AG09309 (cell line): ENCODE measurements around the gene TMCO4.
"Not testable (repeated sequence)": the region's sequence is repeated elsewhere in the genome, so short reads cannot be mapped to it uniquely, and the experiment has no call there.

Experiments used
- DNase-seq: peaks from one replicate; pipeline ENCODE4 v3.0.0-alpha.2; 2010; ENCODE audit warnings: low read depth
- H3K4me3 ChIP-seq: 2 replicates; pipeline ENCODE4 v1.5.1; 2011; ENCODE audit warnings: mild to moderate bottlenecking, low read depth, low read length, moderate library complexity; ENCODE audit not compliant: control insufficient read depth
- TF ChIP-seq, protein P1 (sequence below): IDR thresholded peaks from 2 replicates; pipeline ENCODE4 v1.5.1; 2011; ENCODE audit warnings: mild to moderate bottlenecking, low read depth, low read length, inconsistent platforms; ENCODE audit not compliant: insufficient read depth, control insufficient read depth; ENCODE audit errors: missing control alignments

Gene TMCO4

DNA sequence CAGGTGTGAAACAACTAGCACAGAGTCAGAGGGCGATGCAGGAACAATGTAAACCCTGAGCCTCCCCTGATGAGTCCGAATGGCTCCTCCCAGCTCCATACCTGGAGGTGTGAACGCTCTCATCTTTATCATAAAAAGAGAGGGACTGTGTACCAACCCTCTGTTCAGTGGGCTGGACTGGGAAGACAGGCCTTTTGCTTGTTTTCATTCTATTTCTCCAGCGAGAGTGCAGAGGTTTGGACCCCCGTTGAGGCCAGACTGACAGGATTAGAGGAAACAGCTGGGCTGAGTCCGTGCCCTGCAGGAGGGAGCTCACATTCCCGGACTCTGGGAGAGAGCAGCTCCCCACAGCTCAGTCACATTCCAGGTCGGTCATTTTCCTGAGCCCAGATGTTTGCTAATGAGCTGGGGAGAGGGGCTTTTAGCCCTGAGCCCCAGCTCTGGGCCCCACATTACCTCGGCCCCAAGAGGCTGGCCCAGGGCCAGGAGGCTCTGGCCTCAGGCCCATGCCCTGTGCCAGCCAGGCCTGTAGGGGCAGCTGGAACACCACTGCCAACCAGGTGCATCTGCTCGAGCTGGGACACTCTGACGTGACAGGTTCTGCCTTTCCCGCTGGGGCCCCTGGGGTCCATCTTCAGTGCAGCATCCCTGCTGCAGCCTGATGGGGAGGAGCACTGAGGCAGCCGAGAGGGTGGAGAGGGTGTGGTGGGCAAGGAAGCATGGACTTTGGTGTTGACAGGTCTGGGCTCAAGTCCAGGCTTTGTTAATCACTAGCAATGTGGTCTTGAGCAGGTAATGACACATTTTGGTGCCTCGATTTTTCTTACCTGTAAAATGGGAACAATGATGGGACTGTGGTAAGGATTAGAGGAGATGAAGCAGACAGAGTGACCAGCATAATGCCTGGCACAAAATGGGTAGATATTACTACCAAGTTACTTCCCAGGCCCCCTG, 159.1 kb downstream of the TMCO4 start:
- TF ChIP-seq, protein P1, sequence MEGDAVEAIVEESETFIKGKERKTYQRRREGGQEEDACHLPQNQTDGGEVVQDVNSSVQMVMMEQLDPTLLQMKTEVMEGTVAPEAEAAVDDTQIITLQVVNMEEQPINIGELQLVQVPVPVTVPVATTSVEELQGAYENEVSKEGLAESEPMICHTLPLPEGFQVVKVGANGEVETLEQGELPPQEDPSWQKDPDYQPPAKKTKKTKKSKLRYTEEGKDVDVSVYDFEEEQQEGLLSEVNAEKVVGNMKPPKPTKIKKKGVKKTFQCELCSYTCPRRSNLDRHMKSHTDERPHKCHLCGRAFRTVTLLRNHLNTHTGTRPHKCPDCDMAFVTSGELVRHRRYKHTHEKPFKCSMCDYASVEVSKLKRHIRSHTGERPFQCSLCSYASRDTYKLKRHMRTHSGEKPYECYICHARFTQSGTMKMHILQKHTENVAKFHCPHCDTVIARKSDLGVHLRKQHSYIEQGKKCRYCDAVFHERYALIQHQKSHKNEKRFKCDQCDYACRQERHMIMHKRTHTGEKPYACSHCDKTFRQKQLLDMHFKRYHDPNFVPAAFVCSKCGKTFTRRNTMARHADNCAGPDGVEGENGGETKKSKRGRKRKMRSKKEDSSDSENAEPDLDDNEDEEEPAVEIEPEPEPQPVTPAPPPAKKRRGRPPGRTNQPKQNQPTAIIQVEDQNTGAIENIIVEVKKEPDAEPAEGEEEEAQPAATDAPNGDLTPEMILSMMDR: no peak
- H3K4me3 ChIP-seq: no peak overlapping the region
- DNase-seq: no peak

DNA sequence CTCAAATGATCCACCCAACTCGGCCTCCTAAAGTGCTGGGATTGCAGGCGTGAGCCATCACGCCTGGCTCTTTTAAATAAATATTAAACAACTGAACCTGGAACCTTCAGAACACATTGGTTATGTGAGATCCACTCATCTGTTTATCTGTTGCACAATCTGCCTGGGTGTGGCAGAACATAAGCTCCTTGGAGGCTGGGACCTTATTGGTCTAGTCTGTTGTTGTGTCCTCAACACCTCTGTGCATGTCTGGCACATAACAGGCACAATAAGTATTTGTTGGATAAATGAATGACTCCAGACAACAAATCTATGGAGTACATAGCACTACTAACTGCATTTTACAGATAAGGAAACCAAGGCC, 159.7 kb downstream of the TMCO4 start:
- TF ChIP-seq, protein P1: no peak
- no peak overlapping the region for H3K4me3 ChIP-seq
- no peak for DNase-seq

DNA sequence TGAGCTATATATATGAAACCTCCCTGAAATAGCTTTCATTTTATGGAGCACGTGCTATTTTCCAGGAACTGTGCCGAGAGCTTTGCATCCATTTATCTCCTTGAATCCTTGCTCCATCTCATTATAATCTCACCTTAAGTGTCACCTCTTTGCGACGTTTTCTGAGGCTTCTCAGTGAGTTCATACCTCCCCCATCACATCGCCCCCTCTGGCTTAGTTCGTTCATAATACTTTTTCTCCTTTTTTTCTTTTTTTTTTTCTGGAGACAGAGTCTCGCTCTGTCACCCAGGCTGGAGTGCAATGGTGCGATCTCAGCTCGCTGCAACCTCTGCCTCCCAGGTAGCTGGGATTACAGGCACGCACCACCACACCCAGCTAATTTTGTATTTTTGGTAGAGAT, 160.5 kb downstream of the TMCO4 start:
- DNase-seq, H3K4me3 ChIP-seq: not testable (repeated sequence)

DNA sequence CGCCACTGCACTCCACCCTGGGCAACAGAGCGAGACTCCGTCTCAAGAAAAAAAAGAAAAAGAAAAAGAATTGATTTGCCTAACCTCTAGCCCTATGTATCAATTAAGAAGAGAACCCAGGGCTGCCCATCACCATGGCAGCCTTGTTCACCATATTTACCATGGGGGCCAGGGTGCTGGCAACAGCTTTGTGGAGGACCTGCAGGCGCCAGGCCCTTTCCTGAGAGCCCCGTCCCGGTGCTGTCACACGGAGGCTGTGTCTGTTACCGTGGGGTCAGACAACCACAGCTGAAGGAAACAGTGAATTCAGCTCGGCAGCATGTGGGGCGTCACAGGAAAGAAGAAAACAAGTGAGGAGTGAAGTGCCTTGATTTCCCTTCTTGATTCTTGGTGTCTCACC, 162.1 kb downstream of the TMCO4 start:
- TF ChIP-seq, protein P1: no peak
- no peak for DNase-seq
- H3K4me3 ChIP-seq: no peak overlapping the region

DNA sequence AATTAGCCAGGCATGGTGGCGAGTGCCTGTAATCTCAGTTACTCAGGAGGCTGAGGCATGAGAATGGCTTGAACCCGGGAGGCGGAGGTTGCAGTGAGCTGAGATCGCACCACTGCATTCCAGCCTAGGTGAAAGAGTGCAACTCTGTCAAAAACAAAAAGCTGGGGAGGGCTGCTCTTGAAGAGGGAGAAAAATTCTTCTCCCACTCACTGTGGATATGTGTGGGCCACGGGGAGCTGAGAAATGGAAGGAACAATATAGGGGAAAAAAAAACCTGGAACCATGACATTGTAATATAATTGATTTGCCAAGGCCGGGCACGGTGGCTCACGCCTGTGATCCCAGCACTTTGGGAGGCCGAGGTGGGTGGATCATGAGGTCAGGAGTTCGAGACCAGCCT, 163.0 kb downstream of the TMCO4 start:
- not testable (repeated sequence) for H3K4me3 ChIP-seq, DNase-seq

DNA sequence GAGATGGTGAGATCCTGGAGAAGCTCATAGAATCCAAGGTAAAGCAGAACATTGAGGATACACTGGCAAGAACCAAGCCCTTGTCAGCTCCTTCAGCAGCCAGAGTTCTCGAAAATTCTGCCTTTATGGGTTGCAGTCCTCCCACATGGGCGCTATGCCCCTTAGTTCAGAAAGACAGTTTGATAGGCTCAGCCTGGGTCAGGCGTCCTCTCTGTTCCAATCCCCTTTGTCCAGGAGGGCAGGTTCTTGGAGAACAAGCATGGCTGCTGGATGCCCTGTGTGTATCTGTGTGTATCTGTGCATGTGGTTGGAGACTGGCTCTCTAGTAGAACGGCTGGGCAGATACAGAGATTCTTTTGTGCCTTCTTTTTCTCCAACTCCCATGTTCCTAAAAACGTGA, 163.7 kb downstream of the TMCO4 start:
- DNase-seq: no peak
- TF ChIP-seq, protein P1: no peak
- H3K4me3 ChIP-seq: no peak overlapping the region

DNA sequence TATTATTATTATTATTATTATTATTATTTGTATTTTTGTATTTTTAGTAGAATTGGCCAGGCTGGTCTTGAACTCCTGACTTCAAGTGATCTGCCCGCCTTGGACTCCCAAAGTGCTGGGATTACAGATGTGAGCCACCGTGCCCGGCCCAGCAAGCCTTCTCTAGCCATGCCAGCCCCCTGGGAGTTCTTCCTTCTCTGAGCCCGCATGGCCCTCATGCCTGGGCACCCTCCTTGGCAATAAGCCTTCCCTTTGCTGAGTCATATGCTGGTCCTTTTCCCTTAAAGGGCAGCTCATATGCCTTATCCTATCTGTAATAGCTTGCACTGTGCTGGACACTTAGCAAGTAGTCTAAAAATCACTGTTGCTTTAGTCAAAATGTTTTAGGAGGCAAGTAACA, 164.1 kb downstream of the TMCO4 start:
- H3K4me3 ChIP-seq: no peak overlapping the region
- TF ChIP-seq, protein P1: no peak
- no peak for DNase-seq

DNA sequence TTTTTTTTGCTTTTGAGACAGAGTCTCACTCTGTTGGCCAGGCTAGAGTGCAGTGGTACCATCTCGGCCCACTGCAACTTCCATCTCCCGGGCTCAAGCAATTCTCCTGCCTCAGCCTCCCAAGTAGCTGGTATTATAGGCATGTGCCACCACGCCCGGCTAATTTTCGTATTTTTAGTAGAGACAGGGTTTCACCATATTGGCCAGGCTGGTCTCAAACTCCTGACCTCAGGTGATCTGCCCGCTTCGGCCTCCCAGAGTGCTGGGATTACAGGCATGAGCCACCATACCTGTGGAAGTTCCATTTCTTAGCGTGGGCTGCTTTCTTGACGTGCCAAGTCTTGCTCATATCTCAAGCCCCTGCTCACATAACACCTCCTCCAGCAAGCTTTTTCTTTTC, 164.7 kb downstream of the TMCO4 start:
- not testable (repeated sequence) for DNase-seq, H3K4me3 ChIP-seq
